GM21528 (cell line): Measurements from ENCODE around the gene NPIPA5.
"Not testable (repeated sequence)": the region's sequence is repeated elsewhere in the genome, so short reads cannot be mapped to it uniquely, and the experiment has no call there.

ENCODE experiments used
- ATAC-seq: cut with Tn5 transposase; IDR thresholded peaks from one replicate; pipeline ENCODE4 v1.9.1; 2021; ENCODE audit warnings: mild to moderate bottlenecking, moderate library complexity; ENCODE audit not compliant: unreplicated experiment, low FRiP score

NPIPA5 gene

DNA sequence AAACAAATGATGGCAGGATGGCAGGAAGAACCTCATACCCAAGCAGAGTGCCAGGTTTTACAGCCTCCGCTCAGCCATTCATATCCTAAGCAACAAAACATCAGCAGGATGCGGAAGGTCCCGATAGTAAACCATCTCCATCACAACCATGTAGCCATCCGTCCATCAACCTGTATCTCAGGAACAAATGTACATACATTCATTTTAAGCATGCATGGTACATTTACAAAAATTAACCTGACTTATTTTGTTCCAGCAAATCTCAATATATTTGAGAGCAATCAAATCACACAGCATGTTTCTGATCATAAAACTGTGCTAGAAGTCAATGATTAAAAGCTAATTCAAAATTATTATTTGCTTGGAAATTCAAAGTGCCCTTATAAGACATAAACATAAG is at the start of gene NPIPA5:
TSS of gene NPIPA5 (minus strand) at position 101 of the 400 bp plus-strand sequence. CDS start at position 101, 0 bp downstream.
- ATAC-seq, result not testable (repeated sequence)

DNA sequence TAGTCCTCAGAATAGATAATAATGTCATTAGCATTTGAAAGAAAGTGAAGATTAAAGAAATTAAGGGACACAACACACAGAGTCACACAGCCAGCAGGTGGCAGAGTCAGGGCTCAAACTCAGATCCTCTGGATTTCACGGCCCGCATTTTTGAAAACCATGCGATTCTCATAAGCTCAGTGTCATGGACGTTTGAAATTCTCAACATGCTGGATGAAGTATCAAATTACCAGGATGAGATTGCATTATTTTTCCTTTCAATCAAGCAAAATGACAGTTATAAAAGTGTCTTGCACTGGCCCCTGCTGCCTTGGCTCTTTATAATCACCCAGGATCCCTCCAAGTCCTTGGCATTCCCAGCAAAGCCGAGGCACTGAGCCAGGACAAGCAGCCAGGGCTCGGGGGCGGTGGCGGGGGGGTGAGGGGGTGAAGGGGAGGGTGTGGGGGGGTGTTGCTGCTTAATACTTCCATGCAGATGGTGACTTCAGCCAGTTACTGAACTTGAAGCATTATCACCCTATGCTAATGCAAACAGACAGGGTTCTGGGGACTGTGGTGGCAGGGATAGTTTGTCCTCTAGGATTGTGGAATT is 49.6 kb upstream of the NPIPA5 start:
- no peak for ATAC-seq

DNA sequence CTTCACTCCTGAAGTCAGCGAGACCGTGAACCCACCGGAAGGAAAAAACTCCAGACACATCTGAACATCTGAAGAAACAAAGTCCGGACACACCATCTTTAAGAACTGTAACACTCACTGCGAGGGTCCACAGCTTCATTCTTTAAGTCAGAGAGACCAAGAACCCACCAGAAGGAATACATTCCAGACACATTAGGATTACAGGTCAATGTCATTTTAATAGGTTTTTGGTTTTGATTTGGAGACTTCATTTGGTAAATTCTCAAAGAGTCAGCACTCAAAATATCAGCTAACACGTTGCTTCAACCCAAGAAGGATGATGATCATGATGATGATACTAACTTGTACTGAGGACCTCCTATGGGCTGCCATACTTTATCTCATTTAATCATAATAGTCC is 48.7 kb upstream of the NPIPA5 start:
- ATAC-seq, result no peak

DNA sequence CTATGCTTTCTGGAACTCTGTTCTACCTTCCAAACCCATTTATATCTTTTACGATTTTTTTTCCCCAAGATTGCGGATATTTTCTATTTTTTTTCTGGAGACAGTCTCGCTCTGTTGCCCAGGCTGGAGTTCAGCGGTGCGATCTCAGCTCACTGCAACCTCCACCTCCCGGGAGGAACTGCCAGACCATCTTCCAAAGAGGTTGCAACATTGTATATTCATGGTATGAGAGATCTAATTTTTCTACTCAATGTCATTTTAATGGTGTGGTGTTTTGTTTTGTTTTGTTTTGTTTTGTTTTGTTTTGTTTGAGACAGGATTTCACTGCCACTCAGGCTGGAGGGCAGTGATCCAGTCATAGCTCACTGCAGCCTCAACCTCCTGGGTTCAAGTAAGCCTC is 47.8 kb upstream of the NPIPA5 start:
- no peak for ATAC-seq

DNA sequence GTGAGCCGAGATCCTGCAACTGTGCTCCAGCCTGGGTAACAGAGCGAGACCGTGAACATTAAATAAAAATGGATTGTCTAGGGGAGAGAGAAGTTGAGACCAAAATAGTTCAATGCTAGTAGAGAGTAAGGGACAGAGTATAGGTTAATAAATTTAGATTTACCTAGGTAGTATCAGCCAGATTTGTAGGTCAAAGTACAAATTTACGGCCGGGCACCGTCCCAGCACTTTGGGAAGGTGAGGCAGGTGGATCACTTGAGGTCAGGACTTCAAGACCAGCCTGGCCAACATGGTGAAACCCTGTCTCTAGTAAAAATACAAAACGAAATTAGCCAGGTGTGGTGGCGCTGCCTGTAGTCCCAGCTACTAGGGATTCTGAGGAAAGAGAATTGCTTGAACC is 44.1 kb upstream of the NPIPA5 start:
- ATAC-seq, result no peak

DNA sequence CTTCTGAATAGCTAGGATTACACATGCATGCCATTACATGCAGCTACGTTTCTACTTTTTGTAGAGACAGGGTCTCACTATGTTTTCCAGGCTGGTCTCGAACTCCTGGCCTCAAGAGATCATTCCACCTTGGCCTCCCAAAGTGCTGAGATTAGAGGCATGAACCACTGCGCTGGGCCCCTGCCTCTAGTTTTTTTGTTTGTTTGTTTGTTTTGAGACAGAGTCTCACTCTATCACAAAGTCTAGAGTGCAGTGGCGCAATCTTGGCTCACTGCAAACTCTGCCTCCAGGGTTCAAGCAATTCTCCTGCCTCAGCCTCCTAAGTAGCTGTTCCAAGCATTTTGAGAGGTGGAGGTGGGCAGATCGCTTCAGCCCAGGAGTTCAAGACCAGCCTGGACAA is 43.6 kb upstream of the NPIPA5 start:
- ATAC-seq, result not testable (repeated sequence)

DNA sequence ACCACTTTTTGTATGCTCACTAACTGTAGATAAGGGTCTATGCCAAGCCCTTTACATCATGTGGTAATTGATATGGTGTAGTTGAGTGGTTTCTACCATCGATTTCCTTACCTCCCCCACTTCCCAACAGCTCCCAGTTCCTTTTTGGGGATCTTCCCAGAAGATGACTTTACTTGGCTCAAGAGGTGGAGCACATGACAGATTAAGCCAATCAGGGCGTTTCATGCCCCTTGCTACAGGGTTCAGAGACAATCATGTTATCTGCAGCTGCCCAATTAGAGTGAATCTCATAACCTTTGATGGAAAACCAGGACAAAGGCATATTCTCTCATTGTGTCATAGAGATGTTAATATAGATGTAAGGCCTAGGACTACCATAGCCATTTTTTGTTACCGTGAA is 40.1 kb upstream of the NPIPA5 start:
- no peak for ATAC-seq

DNA sequence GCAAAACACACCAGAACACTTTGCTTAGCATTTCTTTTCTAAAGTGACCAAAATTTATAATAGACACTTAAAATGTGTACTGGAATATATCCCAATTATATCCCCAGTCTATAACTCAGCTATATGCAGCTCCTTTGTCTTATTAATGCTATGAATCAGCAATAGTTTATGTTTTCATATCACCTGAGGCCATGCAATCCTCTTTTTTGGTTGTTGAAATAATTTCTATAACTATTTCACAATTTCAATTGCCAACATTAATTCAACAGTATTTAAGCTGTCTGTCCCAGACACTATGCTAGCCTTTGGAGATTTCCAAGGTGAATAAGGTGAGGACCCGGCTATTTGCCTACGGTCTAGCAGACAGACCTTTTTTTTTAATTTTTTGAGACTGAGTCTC is 39.1 kb upstream of the NPIPA5 start:
- no peak for ATAC-seq

DNA sequence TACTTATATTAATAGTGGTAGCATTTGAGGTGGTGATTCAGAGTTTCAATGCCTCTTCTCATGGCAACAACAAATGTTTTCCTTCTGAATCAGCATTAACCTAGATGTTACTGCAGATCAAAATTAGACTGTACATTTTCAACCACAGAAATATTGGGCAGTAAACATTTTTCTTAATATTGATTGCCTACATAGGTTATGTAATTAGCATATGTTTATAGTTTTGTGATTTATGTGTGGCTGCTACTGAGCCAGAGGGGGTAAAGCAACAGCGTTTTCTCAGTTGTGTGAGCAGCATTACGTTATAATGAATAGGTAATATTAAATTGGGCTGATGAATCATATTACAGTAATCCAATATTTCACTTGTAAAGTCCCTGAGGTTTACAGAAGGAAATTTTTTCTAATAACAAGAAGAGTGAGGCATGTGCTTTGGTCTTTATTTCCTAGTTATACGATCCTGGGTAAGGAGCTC is 37.5 kb upstream of the NPIPA5 start:
- ATAC-seq, result no peak

DNA sequence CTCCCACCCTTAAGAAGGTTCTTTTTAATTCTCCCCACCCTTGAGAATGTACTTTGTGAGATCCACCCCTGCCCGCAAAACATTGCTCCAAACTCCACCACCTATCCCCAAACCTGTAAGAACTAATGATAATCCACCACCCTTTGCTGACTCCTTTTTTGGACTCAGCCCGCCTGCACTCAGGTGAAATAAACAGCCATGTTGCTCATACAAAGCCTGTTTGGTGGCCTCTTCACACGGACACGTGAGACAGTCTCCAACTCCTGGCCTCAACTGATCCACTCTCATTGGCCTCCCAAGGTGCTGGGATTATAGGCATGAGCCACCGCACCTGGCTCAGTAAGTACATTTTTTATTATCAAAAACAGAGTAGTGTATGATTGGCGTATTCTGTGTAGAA is 31.4 kb upstream of the NPIPA5 start:
- not testable (repeated sequence) for ATAC-seq

DNA sequence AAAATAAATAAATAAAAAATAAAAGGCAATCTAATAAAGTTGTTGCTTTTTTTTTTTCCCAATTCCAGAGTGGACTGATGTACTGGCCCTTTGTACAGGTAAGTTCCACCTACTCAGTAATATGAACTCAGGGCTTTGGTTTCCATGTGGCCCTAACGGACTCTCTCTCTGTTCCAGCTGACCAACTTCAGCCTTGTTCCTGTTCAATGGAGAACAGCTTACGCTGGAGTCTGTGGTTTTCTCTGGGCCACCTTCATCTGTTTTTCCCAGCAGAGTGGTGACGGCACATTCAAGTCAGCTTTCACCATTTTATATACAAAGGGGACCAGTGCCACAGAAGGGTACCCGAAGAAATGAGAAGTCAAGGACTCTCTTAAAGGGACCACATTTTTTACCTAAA is 29.7 kb upstream of the NPIPA5 start:
- not testable (repeated sequence) for ATAC-seq

DNA sequence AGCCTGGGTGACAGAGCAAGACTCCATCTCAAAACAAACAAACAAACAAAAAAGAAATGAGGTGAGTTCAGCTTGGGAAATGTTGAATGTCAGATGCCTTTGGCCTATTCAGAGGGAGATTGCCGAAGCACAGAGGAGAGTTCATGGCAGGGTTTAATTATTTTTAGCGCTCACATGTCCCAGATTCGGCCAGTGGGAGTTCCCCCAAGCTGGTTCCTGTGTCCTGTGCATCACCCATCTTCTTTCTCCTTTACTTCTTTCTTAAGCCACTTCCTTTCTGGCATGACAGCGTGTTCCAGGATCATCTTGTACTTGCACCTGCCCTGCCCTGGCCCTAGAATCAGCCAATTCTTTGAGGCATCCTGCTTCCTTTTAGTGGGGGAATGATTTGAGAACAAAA is 26.7 kb upstream of the NPIPA5 start:
- ATAC-seq, result no peak

DNA sequence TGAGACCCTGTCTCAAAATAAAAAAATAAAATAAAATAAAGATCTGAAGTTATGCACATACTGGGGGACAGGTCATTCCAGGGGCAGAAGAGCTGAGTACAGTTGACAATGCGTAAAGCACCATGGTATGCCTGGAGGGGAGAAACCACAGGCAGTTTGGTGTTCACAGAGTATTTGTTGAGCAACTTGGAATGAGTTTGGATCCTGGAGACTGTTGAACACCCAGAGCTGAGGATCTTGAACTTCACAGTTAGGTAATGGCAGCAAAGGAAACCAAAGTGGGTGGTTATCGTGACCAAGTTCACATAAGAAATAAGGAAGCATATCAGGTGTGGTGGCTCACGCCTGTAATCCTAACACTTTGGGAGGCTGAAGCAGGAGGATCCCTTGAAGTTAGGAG is 26.0 kb upstream of the NPIPA5 start:
- ATAC-seq, result not testable (repeated sequence)

DNA sequence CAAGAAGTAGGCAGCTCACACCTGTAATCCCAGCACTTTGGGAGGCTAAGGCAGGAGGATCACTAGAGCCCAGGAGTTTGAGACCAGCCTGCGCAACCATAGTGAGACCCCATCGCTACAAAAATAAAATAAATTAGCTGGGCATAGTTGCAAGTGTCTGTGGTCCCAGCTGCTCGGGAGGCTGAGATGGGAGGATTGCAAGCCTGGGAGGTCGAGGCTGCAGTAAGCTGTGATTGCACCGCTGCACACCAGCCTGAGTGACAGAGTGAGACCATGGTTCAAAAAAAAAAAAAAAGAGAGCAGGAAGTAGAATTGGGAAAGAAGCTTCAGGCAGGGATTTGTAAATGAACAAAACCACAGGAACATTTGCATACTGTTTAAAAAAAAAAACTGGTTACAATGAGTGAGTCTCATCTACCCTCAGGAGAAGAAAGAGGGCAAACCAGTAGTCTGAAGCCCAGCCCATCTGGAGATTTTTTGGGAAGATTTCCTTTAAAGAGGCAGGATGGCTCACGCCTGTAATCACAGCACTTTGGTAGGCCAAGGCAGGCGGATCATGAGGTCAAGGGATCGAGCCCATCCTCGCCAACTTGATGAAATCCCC is 25.4 kb upstream of the NPIPA5 start:
- ATAC-seq, result no peak

DNA sequence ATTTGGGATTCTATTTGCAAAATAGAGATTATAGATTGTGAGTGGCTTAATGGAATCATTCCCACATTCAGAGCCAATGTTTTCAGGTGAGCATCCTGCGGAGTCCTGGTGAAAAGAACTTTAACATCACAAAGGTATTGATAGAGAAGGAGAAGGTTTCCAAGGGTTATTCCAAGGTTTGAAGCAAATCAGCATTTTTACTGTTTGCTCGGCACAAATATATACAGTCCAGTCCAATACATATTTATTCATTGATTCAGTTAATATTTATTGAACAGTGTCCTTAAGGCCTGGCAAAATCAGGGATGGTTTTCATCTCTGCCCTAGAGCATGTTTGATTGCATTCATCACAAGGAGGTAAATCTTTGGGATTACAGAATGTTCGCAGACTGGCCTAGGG is 23.9 kb upstream of the NPIPA5 start:
- no peak for ATAC-seq

DNA sequence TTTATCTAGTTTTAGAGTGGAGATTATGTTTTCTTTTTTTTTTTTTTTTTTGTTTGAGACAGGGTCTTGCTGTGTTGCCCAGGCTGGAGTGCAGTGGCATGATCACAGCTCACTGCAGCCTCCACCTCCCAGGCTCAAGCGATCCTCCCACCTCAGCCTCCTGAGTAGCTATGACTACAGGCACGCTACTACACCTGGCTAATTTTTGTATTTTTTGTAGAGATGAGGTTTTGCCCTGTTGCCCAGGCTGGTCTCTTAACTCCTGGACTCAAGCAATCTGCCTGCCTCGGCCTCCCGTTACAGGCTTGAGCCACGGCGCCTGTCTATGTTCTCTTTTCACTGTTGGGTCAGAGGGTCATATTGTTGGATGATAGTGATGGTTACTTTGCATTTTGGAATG is 22.2 kb upstream of the NPIPA5 start:
- ATAC-seq, result not testable (repeated sequence)

DNA sequence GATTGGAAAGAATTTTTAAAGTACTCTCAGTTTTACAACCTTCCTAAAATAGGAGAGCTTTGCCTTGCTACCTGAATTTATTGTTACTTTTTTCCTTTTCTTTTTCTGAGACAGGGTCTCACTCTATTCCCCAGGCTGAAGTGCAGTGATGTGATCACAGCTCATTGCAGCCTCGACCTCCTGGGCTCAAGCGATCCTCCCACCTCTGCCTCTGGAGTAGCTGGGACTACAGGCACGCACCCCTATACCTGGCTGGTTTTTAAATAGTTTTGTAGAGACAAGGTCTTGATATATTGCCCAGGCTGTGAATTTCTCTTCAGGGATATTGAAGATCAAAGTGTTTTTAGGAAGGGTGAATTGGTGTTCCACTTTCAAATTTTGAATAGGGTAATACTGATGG is 21.2 kb upstream of the NPIPA5 start:
- ATAC-seq, result no peak

DNA sequence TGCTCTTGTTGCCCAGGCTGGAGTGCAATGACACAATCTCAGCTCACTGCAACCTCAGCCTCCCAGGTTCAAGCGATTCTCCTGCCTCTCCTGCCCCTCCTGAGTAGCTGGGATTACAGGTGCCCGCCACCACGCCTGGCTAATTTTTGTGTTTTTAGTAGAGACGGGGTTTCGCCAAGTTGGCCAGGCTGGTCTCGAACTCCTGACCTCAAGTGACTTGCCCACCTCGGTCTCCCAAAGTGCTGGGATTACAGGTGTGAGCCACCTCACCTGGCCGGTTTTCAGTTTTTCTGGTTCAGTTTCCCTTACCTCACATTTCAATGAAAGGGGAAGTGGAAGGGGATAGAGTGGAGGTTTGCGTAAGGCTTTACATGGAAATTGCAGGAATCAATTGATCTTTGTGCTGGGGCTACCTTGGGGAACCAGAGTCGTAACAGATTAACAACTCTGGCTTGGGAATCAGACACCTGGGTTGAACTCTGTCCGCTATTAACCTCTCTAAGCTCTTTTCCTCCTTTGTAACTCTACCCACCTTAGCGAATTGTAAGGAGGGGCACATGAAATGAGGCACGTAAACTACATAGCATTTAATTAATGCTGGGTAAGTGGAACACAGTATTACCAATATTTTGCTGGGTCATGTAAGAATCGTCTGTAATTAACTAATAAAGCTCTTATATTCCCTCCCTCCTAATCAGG is 20.7 kb upstream of the NPIPA5 start:
- no peak for ATAC-seq

DNA sequence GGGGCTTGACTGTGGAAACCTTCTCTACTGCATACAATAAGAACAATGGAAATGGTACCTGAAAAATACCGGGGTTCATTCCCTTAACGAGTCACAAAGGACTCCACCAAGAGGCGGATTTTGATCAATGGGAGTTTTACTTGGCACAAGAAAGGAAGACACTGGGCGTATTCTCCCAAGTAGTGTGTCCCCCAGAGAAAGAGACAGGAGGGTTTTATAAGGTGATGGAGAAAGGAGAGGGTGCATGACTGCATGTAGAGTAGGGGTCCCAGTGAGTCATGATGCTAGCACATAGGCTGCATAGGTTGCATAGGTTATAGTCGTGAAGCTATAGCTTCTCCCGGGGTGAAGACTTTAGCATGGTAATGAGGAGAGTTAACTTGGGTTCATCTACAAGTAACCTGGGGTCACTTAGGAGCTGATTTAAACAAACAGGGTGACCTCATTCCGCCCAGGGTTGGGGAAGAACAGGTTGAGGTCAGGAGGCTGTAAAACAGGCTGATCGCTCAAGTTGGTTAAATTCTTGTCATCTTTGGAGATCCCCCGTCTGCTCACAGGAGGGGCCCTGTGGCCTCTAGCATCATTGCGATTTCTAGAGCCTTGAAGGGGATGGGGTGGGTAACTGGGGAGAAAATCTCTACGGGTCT is 19.0 kb upstream of the NPIPA5 start:
- ATAC-seq, result no peak

DNA sequence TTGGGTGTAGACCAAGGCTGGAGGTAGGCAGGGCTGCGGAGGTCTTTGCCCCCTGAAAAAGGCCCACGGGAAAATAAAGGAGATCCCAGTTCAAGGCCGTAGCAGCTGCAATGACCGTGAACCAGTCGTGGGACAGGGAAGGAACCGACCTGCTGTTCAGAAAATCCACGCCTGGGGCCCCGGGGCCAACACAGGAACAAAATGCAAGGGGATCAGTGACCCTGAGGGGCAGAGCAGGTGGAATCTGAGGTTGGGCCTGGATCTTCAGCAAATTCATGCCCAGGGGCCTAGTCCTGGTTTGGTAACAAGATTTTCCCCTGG is 18.4 kb upstream of the NPIPA5 start:
- not testable (repeated sequence) for ATAC-seq
